HG02763 (cell line): Measurements from ENCODE around the gene ADGRF3.
"Not testable (repeated sequence)": the region's sequence is repeated elsewhere in the genome, so short reads cannot be mapped to it uniquely, and the experiment has no call there.

Experiments used
- ATAC-seq: cut with Tn5 transposase; IDR thresholded peaks from one replicate; pipeline ENCODE4 v1.9.1; 2021; ENCODE audit warnings: mild to moderate bottlenecking, moderate library complexity; ENCODE audit not compliant: unreplicated experiment

ADGRF3 gene

DNA sequence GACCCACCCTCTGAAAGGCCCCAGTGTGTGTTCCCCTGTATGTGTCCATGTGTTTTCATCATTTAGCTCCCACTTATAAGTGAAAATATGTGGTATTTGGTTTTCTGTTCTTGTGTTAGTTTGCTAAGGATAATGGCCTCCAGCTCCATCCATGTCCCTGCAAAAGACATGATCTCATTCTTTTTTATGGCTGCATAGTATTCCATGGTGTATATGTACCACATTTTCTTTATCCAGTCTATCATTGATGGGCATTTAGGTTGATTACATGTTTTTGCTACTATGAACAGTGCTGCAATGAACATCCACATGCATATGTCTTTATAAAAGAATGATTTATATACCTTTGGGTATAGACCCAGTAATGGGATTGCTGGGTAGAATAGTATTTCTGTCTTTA lies 22.1 kb downstream of the ADGRF3 start:
- ATAC-seq = not testable (repeated sequence)

- no peak for ATAC-seq
Measured at GRCh38 chr2:26318950-26319349, 27.6 kb downstream of the ADGRF3 start.

- ATAC-seq = no peak
Measured at GRCh38 chr2:26317377-26318105, 29.0 kb downstream of the ADGRF3 start.

GRCh38 chr2:26316845-26317244 lies 29.7 kb downstream of the ADGRF3 start:
- ATAC-seq = no peak

- no peak for ATAC-seq
Measured at GRCh38 chr2:26316041-26316440, 30.5 kb downstream of the ADGRF3 start.

DNA sequence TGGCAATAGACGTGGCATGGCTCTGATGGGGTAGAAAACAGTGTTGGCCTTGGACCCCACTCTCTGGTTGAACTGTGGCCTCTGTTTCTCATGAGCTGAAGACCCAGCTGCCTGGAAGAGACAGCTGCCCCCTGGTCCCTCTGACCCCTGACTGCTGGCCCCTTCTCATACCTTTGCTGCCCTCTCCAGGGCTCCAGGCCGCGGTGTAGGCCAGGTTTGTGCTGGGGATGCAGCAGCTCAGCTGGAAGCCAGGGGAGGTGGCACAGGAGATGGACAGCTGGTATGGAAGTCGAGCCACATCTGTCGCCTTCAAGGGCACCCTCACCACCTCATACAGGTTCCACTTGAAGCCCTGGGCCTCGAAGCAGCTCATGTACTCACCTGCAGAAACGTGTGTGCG lies 32.3 kb downstream of the ADGRF3 start:
- ATAC-seq = no peak

DNA sequence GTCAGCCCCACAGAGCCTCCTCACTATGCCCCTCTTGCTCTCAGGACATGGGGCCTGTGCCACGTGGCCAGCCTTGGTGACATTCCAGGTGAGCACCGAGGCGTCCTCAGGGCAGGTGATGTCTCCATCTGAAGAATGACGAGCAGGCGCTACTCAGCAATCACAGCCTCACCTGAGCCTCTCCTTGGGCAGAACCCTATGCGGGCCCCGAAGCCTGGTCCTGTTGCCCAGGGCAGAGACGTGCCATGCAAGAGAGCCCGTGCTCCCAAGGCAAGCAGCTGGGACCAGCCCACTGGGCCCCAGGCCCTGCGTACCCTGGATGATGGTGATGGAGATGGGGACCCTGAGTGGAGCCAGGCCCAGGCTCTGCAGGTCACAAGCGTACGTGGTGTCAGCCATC lies 33.1 kb downstream of the ADGRF3 start:
- no peak for ATAC-seq

DNA sequence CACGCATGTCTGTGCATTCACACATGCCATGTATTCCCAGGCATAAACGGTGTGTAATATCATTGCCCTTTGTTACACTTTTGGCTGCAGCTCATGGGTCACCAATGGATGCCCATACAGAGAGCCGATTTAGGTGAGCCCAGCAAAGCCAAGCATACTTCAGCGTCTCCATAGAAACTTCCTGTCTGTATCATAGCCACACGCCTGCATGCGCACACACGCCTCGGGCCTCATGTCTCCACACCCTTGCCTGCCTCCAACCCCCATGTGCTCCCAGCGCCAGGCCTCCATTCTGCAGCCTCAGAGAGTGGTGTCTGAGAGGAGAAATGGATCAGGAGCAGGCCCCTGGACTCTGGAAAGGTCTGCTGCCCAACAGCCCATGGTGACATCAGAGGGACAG lies 34.1 kb downstream of the ADGRF3 start:
- ATAC-seq = no peak

DNA sequence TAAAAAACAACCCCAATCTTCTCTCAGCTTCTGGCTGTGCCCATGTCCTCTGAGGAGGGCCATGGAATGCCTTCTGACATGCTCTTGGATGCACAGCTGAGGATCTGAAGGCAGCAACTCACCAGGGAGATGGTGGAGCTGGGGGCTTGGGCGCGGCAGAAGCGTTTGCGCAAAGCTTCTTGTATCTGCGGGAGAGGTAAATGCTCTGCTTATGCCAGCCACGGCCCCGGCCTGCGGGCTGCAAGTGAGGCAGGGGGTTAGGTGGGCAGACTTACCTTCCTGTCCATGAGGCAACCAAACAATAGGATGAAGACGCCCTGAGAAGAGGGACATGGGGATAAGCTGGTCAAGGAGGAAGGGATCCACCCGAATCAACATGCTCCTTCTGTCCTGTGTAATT lies 36.7 kb downstream of the ADGRF3 start:
- ATAC-seq = no peak

DNA sequence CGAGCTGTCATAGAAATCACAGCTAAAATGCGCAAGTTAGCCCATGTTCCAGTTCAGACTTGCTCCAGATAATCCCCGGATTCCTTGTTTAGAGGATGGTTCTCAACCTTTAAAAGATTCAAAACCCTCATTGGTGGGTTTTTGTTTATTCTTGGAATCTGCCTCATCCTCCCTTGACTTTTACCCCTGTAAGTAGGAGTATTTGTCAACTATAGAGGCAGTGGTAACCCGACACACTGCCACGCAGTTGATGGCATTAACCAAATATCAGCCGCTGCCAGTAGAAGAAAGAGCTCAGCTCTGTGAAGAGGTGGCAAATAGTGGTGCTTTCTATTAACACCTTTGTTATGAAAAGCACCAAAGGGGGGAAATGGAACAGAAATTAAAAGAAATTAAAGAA lies 41.0 kb downstream of the ADGRF3 start:
- ATAC-seq = no peak

GRCh38 chr2:26305094-26305493 lies 41.5 kb downstream of the ADGRF3 start:
- not testable (repeated sequence) for ATAC-seq

GRCh38 chr2:26302846-26303245 lies 43.7 kb downstream of the ADGRF3 start:
- no peak for ATAC-seq

DNA sequence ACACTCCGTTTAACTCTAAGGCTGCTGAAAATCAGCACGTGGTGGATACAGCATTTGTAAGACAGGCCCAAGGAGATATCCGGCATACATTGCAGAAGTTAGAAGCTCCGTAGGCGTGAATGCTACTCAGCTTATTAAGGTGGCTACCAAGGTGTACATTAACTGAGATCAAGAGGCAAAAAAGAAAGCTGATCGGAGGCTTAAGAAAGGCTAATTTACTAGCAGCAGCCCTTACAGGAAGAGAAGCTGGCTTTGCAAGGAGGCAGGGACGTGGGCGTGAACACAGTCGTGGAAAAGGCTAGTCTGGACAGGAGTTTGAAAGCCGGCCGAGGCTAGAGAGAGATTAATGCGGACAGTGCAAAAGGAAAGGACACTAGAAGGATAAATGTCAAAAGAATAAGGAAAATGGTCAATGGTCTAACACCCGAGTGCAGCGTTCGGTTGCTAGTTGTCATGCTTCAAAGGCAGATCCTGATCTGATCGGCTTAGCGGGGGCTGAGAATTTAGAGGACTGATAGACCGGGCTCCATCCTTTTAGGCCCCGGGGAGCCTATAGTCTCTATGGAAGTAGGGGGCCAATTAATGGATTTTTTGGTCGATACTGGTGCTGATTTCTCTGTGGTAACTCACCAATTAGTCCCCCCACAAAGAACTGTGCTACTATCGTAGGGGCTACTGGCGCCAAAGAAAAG lies 46.2 kb downstream of the ADGRF3 start:
- no peak for ATAC-seq

GRCh38 chr2:26299471-26300101 lies 47.0 kb downstream of the ADGRF3 start:
- no peak for ATAC-seq

DNA sequence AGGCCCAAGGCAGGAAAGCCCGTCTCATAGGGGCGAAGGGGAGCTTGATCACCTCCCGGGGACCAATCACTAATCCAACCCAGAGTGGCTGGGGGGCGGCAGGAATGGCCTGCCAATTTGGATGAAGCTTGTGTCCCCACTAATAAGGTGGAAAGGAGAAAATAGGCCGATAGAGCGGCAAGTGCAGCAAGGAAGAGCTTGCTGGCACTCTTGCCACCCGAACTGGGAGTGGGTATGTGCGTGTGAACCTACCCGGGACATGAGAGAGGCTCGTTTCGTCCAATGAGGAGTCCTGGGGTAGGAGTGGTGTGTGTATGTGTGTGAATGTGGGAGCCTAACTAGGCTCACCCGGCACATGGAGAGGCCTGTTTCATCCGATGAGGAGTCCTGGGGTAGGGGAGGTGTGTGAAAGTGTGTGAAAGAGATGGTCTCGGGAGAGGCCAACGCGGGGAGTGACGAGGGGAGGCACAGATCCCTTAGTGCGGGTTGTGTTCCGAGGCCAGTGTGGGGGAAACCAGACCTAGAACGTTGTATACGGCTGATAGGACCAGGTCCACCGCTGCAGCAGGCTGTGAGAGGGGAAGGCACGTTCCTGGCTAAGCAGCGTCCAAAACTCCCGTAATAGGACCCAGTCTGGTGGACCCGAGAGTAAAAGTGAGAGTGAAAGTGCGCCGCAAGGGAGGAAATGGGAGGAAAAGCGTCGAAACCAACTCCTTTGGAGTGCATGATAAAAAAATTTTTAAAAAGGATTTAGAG lies 47.8 kb downstream of the ADGRF3 start:
- ATAC-seq = no peak

GRCh38 chr2:26298286-26298637 lies 48.3 kb downstream of the ADGRF3 start:
- no peak for ATAC-seq

DNA sequence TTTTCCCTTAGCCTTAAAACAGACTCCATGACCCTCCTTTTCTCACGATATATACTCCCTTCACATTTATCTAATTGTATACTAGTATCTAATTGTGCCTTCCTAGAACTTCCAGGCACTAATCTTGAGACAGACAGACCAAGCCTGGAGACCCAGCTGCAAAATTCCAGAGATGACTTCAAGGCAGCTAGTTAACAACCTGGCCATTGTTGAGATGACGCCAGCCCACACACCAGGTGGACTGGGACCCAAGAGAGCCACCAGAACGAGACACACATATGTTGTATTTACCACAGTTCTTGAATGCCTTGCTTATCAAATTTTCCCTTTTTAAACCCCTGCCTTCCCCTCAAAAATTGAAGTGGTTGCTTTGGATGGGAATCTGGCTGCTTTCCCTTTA lies 49.5 kb downstream of the ADGRF3 start:
- ATAC-seq = no peak

DNA sequence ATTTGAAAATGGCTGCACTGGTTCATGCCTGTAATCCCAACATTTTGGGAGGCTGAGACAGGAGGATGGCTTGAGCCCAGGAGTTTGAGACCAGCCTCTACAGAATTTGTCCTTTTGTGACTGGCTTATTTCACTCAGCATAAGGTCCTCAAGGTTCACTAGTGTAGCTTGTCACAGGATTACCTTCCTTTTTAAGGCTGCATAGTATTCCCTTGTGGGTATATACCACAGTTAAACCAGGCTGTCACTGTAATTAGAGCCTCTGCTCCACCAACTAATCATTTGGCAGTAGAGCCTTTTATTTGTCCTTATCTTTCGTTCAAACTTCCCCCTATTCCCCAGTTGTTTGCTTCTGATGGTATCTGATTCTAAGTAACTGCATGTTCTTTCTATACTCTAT lies 51.1 kb downstream of the ADGRF3 start:
- no peak for ATAC-seq

DNA sequence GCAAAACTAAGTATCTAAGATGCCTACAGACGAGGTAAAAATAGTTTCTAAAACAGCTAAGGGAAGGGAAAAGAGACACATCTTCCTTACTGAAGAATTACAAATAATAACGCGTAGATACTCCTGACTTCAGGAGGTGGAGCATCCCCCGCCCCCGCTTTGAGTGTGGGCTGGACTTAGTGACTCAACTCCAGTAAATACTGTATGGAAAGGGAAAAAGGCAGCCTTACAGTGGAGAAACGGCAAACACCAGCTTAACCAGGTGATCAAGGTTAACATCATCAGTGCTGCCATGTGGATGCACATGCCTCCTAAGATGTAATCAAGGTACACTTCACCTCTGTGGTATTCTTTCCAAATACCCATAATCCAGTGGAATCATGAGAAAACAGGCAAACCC lies 53.9 kb downstream of the ADGRF3 start:
- no peak for ATAC-seq

GRCh38 chr2:26290001-26290400 lies 56.6 kb downstream of the ADGRF3 start:
- ATAC-seq = no peak

DNA sequence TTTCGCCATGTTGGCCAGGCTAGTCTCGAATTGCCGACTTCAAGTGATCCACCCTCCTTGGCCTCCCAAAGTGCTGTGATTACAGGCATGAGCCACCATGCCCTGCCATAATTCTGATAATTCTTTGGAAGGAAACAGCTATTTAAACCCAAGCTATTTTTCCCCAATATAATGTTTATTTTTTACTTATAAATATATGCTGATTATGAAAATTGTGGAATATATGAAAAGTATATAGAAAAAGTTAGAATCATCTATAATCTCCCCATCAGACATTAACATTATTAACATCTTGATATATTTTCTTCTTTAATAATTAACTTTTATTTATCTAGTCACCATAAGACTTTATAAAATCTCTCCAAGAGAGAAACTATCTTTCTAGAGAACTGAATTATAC lies 60.7 kb downstream of the ADGRF3 start:
- ATAC-seq = no peak

GRCh38 chr2:26284132-26284531 lies 62.5 kb downstream of the ADGRF3 start:
- no peak for ATAC-seq
